ENCODE data around the gene RPL37A. TPM values are rescaled to one million over a fixed set of nuclear protein-coding genes. Genes with fewer than 3 reads are reported as not detected.
A peak's percentile ranks its signal among the peaks of the same experiment; 100 is the strongest.

RPL37A gene
- polyA plus RNA-seq, 3 donors = 1,504 to 1,660 (median 1,597) TPM

DNA sequence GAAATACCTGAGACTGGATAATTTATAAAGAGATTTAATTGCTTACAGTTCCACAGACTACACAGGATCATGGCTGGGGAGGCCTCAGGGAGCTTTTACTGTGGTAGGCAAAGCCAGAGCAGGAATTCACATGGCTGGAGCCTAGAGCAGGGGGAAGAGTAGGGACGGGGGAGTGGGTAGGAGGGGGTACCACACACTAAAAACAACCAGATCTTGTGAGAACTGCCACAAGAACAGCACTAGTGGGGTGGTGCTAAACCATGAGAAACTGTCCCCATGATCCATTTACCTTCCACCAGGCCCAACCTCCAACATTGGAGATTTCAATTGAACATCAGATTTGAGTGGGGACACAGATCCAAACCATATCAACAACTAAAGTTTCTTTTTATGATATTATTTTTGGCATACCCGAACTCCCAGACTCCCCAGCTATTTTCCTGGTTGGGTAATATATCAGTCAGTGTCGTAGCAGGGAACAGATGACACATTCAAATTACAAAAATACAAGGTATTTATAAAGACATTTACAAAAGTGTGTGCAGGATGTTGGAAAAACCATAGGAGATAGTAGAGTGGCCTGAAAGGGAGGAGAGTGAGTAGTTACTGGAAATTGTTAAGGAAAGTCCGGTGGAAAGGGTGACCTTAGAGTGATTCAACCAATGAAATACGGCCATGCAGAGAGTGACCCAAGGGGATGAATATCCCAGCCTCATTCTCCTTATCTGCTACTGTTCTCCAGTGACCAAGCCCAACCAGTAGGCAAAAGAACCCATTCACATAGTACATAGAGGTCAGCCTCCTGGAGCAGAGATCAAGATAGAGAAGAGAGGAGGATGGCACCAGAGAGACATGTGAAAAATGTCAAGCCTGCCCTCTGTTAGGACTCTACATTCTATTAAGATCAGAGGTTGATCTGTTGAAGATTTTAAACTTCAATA, 8.8 kb downstream of the RPL37A start:
- H3K27ac Mint-ChIP-seq = peak overlapping the region in 4 of 7 donors; percentile 6 to 82 (median 53)
- no peak overlapping the region for H3K9ac ChIP-seq (ENCODE audit: insufficient read depth, low read length, poor library complexity, severe bottlenecking)
- no peak for DNase-seq

DNA sequence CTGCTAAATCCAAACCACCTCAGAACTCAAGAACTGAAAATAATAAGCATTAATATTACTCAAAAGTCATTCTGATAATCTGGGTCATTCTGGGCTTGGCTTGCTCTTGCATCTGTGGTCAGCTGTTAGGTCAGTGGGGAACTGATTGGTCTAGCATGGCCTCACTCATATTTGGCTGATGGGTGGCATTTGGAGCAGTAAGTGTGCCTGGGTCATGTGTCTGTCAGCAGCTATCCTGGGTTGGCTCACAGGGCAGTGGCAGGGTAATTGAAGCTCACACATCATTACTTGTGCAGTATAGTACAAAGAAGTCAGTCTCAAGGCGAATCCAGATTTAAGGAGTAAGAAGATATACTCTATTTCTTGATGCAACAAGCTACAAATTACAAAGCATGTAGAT, 9.6 kb downstream of the RPL37A start:
- Mint-ChIP-seq H3K4me3 (no peak overlapping the region), H3K27me3 (ENCODE audit: low read depth in 3 of 3) (peaks cover 0 to 2% (median 0%) of the 10 kb centered on the region in 3 donors), H3K9me3 (no peaks in the 10 kb centered on the region), H3K36me3 (peaks cover 25 to 38% of the 10 kb centered on the region in 2 donors), H3K27ac (no peak overlapping the region), H3K4me1 (peaks cover 7% of the 10 kb centered on the region)
- Histone ChIP-seq H3K36me3 (replicated peaks in 1 of 2; ENCODE audit: control insufficient read depth in 1 of 2, insufficient read depth in 2 of 2, low read length in 2 of 2) (peaks cover 13 to 54% of the 10 kb centered on the region in 2 donors), H3K9me3 (replicated peaks in 1 of 2; ENCODE audit: control insufficient read depth in 1 of 2, insufficient read depth in 1 of 2, low read length in 2 of 2) (no peaks in the 10 kb centered on the region), H3K9ac (ENCODE audit: insufficient read depth, low read length, poor library complexity, severe bottlenecking) (no peak overlapping the region), H3K27ac (ENCODE audit: low read depth in 1 of 2, low read length in 2 of 2) (peak overlapping the region in 1 of 2 donors; percentile 11), H3K79me2 (ENCODE audit: insufficient read depth, low read length) (no peaks in the 10 kb centered on the region), H3K4me3 (replicated peaks in 1 of 3; ENCODE audit: low read depth in 2 of 3, low read length in 3 of 3) (no peak overlapping the region), H3K4me2 (replicated peaks; ENCODE audit: extremely low read depth, low read length, poor library complexity, severe bottlenecking) (no peak overlapping the region), H4K20me1 (ENCODE audit: insufficient read depth, low read length) (peaks cover 40% of the 10 kb centered on the region), H3K4me1 (ENCODE audit: control insufficient read depth in 1 of 2, insufficient read depth in 2 of 2, low read length in 2 of 2) (no peaks in the 10 kb centered on the region), H2AFZ (ENCODE audit: insufficient read depth, low read depth, low read length, poor library complexity, severe bottlenecking) (no peak overlapping the region), H3K27me3 (ENCODE audit: control insufficient read depth in 2 of 2, insufficient read depth in 2 of 2, low read length in 2 of 2) (no peaks in the 10 kb centered on the region)
- no CpG with 5 or more reads among the region's 1 CpG for WGBS (ENCODE audit: insufficient coverage)
- no peak for DNase-seq
- intact Hi-C loops (cut with micrococcal nuclease) = no loop called here
- TF ChIP-seq, protein P1, sequence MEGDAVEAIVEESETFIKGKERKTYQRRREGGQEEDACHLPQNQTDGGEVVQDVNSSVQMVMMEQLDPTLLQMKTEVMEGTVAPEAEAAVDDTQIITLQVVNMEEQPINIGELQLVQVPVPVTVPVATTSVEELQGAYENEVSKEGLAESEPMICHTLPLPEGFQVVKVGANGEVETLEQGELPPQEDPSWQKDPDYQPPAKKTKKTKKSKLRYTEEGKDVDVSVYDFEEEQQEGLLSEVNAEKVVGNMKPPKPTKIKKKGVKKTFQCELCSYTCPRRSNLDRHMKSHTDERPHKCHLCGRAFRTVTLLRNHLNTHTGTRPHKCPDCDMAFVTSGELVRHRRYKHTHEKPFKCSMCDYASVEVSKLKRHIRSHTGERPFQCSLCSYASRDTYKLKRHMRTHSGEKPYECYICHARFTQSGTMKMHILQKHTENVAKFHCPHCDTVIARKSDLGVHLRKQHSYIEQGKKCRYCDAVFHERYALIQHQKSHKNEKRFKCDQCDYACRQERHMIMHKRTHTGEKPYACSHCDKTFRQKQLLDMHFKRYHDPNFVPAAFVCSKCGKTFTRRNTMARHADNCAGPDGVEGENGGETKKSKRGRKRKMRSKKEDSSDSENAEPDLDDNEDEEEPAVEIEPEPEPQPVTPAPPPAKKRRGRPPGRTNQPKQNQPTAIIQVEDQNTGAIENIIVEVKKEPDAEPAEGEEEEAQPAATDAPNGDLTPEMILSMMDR (IDR thresholded peaks at IDR 0.05) = no peak

More for the DNA sequence above, 8.8 kb downstream of the RPL37A start:
- peaks cover 14% of the 10 kb centered on the region for H3K4me1 Mint-ChIP-seq
- H3K4me1 ChIP-seq (ENCODE audit: control insufficient read depth in 1 of 2, insufficient read depth in 2 of 2, low read length in 2 of 2) = no peaks in the 10 kb centered on the region
- peaks cover 47% of the 10 kb centered on the region for H4K20me1 ChIP-seq (ENCODE audit: insufficient read depth, low read length)
- no peak overlapping the region for H3K4me3 ChIP-seq (replicated peaks in 1 of 3; ENCODE audit: low read depth in 2 of 3, low read length in 3 of 3)
- no peak overlapping the region for H3K4me3 Mint-ChIP-seq
- H3K4me2 ChIP-seq (replicated peaks; ENCODE audit: extremely low read depth, low read length, poor library complexity, severe bottlenecking) = no peak overlapping the region
- H3K27me3 Mint-ChIP-seq (ENCODE audit: low read depth in 3 of 3) = peaks cover 0 to 2% (median 0%) of the 10 kb centered on the region in 3 donors
- intact Hi-C loops (cut with micrococcal nuclease) = no loop called here
- no peaks in the 10 kb centered on the region for H3K27me3 ChIP-seq (ENCODE audit: control insufficient read depth in 2 of 2, insufficient read depth in 2 of 2, low read length in 2 of 2)
- H3K36me3 Mint-ChIP-seq = peaks cover 31 to 45% of the 10 kb centered on the region in 2 donors
- H3K36me3 ChIP-seq (replicated peaks in 1 of 2; ENCODE audit: control insufficient read depth in 1 of 2, insufficient read depth in 2 of 2, low read length in 2 of 2) = peaks cover 21 to 61% of the 10 kb centered on the region in 2 donors
- no peaks in the 10 kb centered on the region for H3K9me3 Mint-ChIP-seq
- no peak overlapping the region for H2AFZ ChIP-seq (ENCODE audit: insufficient read depth, low read depth, low read length, poor library complexity, severe bottlenecking)
- H3K9me3 ChIP-seq (replicated peaks in 1 of 2; ENCODE audit: control insufficient read depth in 1 of 2, insufficient read depth in 1 of 2, low read length in 2 of 2) = no peaks in the 10 kb centered on the region
- peak overlapping the region in 1 of 2 donors; percentile 11 for H3K27ac ChIP-seq (ENCODE audit: low read depth in 1 of 2, low read length in 2 of 2)
- WGBS (ENCODE audit: insufficient coverage) = no CpG with 5 or more reads among the region's 5 CpGs
- TF ChIP-seq, protein P1 (IDR thresholded peaks at IDR 0.05) = no peak
- H3K79me2 ChIP-seq (ENCODE audit: insufficient read depth, low read length) = peaks cover 4% of the 10 kb centered on the region

All from CD14-positive monocyte (primary cell).